GM10266 (cell line): Measurements from ENCODE around the gene CYP27C1.

ENCODE experiments used
- DNase-seq: peaks from one replicate; pipeline ENCODE4 v3.0.0; 2012; ENCODE audit errors: extremely low spot score
- CTCF ChIP-seq: IDR thresholded peaks from 2 replicates; pipeline ENCODE4 v1.5.1; 2012; ENCODE audit warnings: mild to moderate bottlenecking, low read depth; ENCODE audit not compliant: control insufficient read depth, insufficient read depth; ENCODE audit errors: missing control alignments

Gene CYP27C1

DNA sequence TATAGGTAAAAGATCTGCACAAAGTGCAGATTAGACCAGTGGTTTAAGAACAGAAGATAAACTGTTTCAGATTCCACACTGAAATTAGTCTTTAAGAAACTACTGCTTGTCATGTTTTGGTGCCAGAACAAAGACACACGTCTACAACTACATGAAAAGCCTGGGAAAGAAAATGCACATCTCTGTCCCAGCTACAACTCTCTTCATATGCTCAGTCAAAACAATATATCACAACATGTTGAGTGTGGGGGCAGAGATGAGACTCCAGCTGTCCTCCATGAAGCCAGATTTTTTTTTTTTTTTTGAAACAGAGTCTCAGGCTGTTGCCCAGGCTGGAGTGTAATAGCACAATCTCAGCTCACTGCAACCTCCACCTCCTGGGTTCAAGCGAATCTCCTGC, 60.6 kb downstream of the CYP27C1 start:
- no peak for TF ChIP-seq CTCF
- DNase-seq = no peak

DNA sequence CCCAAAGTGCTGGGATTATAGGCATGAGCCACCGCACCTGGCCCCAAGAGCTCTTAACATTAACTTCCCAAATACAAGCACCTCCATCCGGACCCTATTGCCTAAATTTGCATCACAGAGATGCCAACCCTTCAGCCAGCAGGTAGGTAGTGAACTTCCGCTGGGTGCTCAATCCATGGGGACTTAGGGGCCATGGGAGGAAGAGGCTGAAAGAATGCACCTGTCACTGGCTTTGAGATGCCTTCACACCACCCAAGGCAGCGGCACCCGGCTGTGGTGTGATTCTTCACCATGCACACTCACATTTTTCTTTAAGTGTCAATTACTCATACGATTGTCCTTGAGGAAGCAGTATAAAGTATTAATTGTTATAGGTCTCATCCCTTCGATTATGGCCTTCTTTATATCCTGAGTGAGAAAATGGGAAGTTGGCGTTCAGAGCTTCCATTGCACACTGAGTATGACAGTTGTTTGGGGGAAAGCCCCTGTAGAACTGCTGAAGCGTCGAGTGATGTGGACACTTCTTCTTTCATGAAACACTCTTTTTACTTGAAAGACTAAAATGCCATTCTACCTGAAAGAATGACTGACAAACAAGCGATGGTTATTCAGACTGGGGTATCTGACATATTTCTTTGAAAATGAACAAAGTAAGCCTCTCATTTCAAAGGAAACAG, 61.3 kb downstream of the CYP27C1 start:
- no peak for TF ChIP-seq CTCF
- DNase-seq = peak; percentile 38

DNA sequence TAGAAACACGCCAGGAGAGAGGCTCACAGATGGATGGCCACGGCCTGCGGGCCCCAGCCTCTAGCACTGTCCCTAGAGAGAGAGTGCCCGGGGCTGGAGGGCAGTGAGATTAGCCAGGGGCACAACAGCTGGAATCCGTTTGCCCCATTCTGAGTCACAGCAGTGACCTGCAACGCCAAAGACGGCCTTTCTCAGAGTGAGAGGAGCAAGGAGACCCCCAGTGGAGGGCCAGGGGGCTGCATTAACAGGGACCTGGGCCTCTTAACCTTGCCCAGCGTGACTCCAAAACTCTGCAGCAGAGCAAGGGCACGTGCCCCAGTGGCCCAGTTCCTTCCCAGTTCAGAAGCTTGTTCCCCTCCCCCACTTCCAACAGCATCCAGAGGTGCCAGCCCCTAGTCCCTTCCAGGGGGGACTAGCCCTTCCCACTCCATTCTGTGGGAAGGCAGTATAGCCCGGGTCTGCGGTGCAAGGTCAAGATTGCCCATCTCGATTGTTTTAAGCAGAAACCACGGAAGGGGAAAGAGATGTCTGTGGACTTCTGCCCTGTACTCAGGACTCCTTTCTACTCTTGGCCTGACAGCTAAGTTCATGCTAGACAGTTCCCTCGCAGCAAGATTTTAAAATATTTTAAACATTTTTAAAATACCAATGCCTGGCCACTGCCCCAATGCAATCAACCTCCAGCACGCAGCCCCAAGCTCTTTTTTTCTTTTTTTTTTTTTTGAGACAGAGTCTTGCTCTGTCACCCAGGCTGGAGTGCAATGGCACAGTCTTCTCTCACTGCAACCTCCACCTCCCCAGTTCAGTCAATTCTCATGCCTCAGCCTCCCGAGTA, 62.2 kb downstream of the CYP27C1 start:
- no peak for DNase-seq
- TF ChIP-seq CTCF = peak; percentile 15

GRCh38 chr2:127157114-127157513, 63.0 kb downstream of the CYP27C1 start:
- TF ChIP-seq CTCF = no peak
- DNase-seq = no peak

- no peak for DNase-seq
- no peak for TF ChIP-seq CTCF
Measured at GRCh38 chr2:127155947-127156346, 64.2 kb downstream of the CYP27C1 start.

DNA sequence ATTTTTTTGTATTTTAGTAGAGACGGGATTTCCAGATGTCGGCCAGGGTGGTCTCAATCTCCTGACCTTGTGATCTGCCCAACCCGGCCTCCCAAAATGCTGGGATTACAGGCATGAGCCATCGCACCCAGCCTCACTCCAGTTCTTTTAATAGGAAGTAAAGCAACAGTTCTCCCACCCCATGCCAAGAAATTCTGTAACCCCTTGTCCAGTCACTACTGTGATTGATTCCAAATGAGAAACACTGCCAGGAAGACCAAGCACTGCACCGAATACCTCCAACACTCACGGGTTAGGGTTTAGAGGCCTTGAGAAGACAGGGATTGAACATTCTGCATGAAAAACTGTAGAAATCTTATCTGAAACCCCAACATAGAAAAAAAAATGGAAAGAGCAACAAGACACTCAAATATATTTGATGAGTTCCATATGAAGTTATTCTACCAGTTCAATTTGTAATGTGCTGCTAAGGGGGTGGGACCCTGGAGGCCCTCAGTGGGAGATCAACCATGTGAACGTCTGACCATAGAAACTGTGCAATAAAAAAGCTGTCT, 65.0 kb downstream of the CYP27C1 start:
- DNase-seq = no peak
- no peak for TF ChIP-seq CTCF

DNA sequence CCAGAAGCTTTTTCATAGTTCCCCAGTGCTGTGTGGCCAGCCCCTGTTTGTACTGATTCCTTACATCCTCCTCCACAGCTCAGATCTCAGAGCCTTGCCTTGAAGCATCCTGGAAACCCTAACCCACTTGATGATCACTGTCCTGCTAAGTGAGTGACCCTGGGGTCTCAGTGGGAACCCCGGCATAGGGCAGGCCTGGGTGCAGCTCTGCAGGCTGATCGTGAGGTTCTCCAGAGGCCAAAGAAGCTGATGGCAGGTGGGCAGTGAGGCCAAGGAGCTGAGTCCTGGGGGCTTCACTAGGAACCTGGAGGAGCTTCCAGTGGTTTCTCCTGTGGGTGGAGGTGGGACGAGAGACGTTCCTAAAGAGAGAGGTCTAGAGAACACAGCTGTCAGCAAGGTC, 65.7 kb downstream of the CYP27C1 start:
- TF ChIP-seq CTCF = no peak
- no peak for DNase-seq
